NCI-H2171 treated with DMSO at 0.1 percent for 48 hours (cell line): ENCODE measurements around the gene CANT1.
A peak's percentile ranks its signal among the peaks of the same experiment; 100 is the strongest.
"Not testable (repeated sequence)": the region's sequence is repeated elsewhere in the genome, so short reads cannot be mapped to it uniquely, and the experiment has no call there.

ENCODE experiments used
- DNase-seq: peaks from one replicate; lab custom pipeline; 2025; lab: John Stamatoyannopoulos, UW

Gene CANT1

GRCh38 chr17:78976907-78977680, 32.5 kb downstream of the CANT1 start:
- DNase-seq = no peak

GRCh38 chr17:78974635-78975591, 34.7 kb downstream of the CANT1 start:
- peak; percentile 20 for DNase-seq

- DNase-seq = no peak
Observed at GRCh38 chr17:78973792-78974520, 35.6 kb downstream of the CANT1 start.

- no peak for DNase-seq
Observed at GRCh38 chr17:78973196-78973595, 36.4 kb downstream of the CANT1 start.

- DNase-seq = no peak
Observed at GRCh38 chr17:78972507-78973105, 37.0 kb downstream of the CANT1 start.

- DNase-seq = no peak
Observed at GRCh38 chr17:78971756-78972506, 37.6 kb downstream of the CANT1 start.

- peak; percentile 78 for DNase-seq
Observed at GRCh38 chr17:78970834-78971755, 38.5 kb downstream of the CANT1 start.

- peak; percentile 29 for DNase-seq
Observed at GRCh38 chr17:78969865-78970264, 39.7 kb downstream of the CANT1 start.

GRCh38 chr17:78967782-78968362, 41.7 kb downstream of the CANT1 start:
- no peak for DNase-seq

GRCh38 chr17:78966910-78967600, 42.5 kb downstream of the CANT1 start:
- DNase-seq = no peak

GRCh38 chr17:78966123-78966813, 43.3 kb downstream of the CANT1 start:
- DNase-seq = no peak

GRCh38 chr17:78965491-78965924, 44.1 kb downstream of the CANT1 start:
- DNase-seq = peak; percentile 86

- DNase-seq = no peak
Observed at GRCh38 chr17:78963378-78963777, 46.2 kb downstream of the CANT1 start.

- DNase-seq = not testable (repeated sequence)
Observed at GRCh38 chr17:78962984-78963348, 46.6 kb downstream of the CANT1 start.

- DNase-seq = no peak
Observed at GRCh38 chr17:78962345-78962983, 47.1 kb downstream of the CANT1 start.

GRCh38 chr17:78961571-78961970, 48.0 kb downstream of the CANT1 start:
- DNase-seq = no peak

- DNase-seq = peak; percentile 45
Observed at GRCh38 chr17:78960928-78961327, 48.6 kb downstream of the CANT1 start.

GRCh38 chr17:78959803-78960202, 49.8 kb downstream of the CANT1 start:
- DNase-seq = no peak
